Hepatic stellate cell (primary cell): ENCODE results near the gene MEPCE.
A peak's percentile ranks its signal among the peaks of the same experiment; 100 is the strongest.

Source experiments
- DNase-seq: peaks from one replicate; pipeline ENCODE4 v3.0.0; 2011; ENCODE audit warnings: low spot score

Gene MEPCE

GRCh38 chr7:100407285-100408180, 22.1 kb upstream of the MEPCE start:
- DNase-seq, result peak; percentile 63

- no peak for DNase-seq
Measured at GRCh38 chr7:100411101-100411500, 18.5 kb upstream of the MEPCE start.

- DNase-seq, result no peak
Measured at GRCh38 chr7:100413346-100413745, 16.3 kb upstream of the MEPCE start.

DNA sequence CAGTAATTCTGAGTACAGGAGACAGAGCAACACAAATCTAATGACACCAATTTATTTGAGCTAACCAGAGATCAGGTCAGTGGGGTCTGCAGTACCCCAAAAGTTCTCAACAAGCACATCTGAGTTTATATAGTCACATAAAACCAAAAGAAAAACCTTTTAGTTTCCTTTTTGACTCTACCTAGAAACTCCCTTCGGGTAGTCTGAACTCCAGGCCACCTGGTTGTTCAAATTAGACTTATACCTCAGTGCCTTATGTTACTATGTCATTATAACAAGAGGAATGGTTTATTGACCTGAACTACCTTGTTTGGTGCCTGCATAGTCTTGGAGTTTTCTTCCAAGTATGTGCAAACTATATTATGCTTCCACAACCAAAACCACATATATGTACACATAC, 15.7 kb upstream of the MEPCE start:
- DNase-seq, result no peak

- DNase-seq, result no peak
Measured at GRCh38 chr7:100415448-100415847, 14.2 kb upstream of the MEPCE start.

GRCh38 chr7:100418930-100419659, 10.5 kb upstream of the MEPCE start:
- DNase-seq, result no peak

DNA sequence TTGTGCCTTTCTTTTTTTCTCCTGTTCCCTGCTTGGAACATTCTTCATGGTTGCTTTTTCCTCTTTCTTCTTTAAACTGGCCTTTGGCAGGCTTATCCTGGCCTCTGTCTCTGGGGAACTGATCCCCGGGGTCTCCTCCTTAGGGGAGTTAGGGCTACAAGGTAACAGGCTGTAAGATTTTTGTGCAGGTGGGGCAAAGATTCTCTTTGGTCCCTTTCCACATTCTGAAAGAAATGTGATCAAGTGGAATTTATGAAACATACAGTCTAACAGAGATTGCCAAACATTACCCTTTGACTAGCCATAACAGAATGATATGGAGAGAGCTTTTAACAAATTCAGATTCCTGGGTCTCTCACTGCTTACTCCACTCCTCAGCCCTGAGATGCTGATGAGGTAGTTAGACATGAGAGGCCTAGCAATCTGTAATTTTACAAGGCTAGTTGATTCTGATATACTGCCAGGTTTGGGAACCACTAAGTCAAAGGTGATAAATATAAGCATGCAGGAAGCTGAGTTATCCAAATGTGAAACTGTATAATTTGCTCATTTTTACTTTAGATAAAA, 9.9 kb upstream of the MEPCE start:
- DNase-seq, result no peak

DNA sequence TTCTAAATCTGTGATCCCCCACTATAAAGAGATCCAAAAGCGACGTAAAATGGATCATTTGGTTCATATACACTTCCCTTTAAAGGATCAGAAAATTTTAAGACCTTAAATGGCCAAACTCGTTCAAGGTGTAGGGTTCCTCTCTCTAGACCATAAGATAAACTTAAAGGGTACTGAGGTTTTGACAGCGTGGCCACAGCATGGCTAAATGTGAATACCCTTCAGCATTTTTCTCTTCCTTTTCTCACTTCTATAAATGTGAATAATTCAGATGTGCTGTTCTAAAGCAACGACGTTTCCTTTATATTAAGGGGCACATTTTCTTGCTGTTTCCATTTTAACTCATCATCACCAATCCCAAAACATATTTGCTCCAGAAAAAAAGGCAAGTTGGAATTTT, 6.3 kb upstream of the MEPCE start:
- no peak for DNase-seq

DNA sequence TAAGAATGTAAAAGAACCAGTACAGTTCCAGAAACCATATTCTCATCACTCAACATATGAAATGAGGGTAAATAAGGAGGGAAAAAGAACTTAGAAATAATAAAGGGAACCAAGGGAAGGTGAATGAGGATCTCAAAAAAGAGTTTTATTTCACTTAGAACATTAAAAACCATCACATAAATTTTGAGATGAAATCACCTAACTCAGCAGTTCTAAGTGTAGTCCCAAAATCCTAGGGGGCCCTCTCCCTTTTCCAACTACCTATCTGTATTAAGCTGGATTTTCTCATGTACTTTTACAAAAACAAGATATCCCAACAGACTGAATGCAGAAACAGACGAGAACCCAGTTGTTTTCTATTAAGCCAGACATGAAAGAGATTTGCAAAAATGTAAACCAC, 4.3 kb upstream of the MEPCE start:
- DNase-seq, result no peak

DNA sequence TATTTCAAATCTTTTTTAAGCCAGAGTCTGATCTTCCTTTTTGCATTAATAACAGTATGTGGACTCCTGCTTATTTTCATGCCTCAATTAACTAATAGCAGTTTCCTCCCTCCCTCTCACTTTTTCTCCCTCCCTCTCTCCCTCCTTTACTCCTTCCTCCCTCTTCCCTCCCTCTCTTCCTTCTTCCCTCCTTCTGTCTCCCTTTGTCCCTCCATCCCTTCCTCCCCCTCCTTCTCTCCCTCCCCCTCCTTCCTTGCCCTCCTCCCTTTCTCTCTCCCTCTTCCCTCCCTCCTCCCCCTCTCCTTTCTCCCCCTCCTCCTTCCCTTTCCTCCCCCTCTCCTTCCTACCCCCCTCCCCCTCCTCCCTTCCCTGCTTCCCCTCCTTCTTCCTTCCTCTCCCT, 3.1 kb upstream of the MEPCE start:
- no peak for DNase-seq

DNA sequence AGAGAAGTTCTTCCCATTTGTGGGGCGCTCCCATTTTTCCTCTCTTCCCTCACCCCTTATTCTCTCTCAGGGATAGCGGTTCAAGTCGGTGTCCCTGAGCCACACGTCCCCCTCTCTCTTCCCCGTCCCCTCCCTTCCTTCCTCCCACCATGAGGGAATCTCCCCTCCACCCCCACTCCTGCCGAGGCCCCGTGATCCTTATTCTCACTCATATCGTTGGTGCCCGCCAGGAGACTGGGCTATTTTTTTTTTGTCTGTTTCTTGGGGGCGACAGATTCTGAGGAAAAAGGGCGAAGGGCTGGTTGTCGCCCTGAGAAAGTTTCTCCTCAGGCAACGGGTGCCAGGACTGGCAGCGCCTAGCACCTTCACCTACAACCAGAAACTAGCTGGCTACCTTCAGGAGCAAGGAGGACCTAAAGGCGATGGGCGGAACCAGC, 1.9 kb upstream of the MEPCE start:
- no peak for DNase-seq

DNA sequence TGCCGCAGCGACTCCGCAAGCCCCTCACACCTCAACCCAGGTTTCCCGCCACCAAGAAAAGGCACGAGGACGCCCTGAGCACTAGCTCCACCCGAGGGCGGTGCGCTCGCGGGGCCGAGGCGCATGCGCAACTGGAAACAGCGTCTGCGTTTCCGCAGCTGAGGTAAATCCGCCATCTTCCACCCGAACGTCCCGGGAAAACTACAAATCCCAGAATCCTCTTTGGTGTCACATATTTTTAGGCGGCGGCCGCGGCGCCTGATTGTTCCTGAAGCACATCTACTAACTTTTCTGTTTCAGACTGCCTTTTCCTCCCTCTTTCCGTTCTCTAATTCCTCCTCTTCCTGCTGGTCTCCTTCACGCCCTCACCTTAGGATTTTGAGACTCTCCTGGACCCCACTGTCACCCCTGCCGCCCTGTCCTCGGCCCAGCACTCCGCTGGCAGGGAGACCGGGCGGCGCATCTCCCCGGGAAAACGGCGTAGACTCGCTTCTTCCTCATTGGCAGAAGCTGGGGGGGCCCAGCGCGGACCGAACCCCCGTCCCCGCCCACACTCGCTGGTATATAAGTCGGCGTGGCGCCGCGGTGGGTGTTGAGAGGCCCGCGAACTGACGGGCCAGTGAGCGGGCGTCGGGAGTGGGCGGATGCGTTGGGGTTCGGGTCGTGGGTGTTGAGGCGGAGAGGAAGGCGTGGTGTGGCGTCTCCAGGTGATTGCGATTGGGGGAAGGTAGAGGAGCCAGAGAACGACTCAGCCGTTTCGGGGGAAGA, 1.2 kb upstream of the MEPCE start, which contains the start of gene ZCWPW1:
ZCWPW1 (minus strand) TSS at position 505 of the 768 bp plus-strand sequence. CDS start 8,054 bp downstream, outside the sequence.
- peak; percentile 91 for DNase-seq

DNA sequence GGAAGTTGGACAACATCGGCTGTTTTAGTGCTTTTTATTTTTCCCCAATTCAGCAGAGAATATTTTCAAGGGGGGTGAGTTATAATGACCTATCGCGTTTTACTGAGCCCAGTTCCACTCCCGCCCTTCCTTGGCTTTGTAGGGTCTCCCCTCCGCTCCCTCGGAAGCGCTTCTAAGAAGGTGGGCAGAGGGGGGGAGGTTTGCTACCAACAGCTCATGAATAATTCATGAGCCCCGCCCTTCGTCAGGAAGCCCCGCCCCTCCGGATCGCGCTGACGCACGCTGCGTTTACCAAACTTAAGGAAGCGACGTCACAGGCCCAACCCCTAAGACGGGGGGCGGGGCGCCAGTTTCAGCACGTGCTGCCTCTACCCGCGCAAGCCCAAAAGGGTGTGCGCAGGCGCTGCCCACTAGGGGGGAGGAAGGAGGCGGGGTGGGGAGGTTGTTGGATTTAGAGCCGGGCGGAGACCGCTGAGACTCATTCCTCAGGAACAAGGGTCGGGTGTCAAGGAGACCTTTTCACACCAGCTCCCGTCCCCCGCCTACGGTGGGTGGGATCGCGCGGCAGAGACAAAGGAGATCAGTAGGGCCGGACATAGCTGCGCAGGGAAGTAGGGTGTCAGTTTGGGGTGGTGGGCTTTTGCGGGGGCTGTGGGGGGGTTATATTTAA, 529 bp upstream of the MEPCE start:
- DNase-seq, result peak; percentile 97

DNA sequence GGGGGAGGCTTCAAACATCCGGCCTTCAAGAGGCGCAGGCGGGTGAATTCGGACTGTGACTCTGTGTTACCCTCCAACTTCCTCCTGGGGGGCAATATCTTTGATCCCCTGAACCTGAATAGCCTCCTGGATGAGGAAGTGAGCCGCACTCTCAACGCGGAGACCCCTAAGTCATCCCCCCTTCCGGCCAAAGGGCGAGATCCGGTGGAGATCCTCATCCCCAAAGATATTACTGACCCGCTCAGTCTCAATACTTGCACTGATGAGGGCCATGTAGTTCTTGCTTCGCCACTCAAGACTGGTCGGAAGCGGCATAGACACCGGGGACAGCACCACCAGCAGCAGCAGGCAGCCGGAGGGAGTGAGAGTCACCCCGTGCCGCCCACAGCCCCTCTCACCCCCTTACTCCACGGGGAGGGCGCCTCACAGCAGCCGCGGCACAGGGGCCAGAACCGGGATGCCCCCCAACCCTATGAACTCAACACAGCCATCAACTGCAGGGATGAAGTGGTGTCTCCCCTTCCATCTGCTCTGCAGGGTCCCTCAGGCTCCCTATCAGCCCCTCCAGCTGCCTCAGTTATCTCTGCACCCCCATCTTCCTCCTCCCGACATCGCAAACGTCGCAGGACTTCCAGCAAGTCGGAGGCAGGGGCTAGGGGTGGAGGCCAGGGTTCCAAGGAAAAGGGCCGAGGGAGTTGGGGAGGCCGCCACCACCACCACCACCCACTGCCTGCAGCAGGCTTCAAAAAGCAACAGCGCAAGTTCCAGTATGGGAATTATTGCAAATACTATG, 1.1 kb downstream of the MEPCE start:
- DNase-seq, result no peak

- no peak for DNase-seq
Measured at GRCh38 chr7:100431286-100431735, 1.7 kb downstream of the MEPCE start.

- DNase-seq, result no peak
Measured at GRCh38 chr7:100432053-100432452, 2.4 kb downstream of the MEPCE start.

DNA sequence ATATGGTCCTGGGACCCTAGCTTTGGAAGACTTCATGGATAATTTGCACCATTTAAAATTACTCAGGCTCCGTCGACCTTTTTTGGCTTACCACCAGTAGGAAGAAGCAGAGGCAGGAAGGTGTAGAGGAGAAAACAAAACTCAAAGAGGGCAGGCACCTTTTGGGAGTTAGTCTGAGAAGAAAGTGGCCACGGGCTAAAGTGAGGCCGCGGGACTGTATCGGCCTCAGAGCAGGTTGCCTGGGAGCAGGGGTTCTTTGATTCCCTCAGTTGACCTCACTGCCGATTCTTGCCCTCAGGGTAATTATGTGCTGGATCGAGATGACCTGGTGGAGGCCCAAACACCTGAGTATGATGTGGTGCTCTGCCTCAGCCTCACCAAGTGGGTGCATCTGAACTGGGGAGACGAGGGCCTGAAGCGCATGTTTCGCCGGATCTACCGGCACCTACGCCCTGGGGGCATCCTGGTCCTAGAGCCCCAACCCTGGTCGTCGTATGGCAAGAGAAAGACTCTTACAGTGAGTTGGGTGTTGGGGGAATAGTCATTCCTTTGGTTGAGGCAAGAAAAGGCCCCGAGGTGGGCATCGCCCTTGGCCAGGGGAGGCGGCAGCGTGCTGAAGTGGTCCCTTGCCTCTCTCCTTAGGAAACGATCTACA, 3.1 kb downstream of the MEPCE start:
- DNase-seq, result no peak

GRCh38 chr7:100433276-100433591, 3.6 kb downstream of the MEPCE start:
- no peak for DNase-seq

- DNase-seq, result no peak
Measured at GRCh38 chr7:100433592-100434296, 4.1 kb downstream of the MEPCE start.
